T-cell (primary cell): ENCODE measurements around the gene PRKCA. TPM values are rescaled to one million over a fixed set of nuclear protein-coding genes. Genes with fewer than 3 reads are reported as not detected.

Experiments
- ATAC-seq, 4 experiments: fragments of 200-7000 bp in 3 of 4; fragments of 150-1000 bp in 1 of 4; cut with Tn5 transposase; replicated peaks in 1 of 4; 1 replicate in 3 of 4; 2 replicates in 1 of 4; pipeline ENCODE4 v1.10.0; 2021; ENCODE audit warnings: moderate library complexity in 3 of 4, mild to moderate bottlenecking in 2 of 4, moderate number of reproducible peaks in 1 of 4
- CTCF ChIA-PET, 2 donors: fragments of 300-600 bp; sonication (Branson Sonifier 250); formaldehyde crosslinking; loops; one replicate each; lab custom pipeline; 2022; ENCODE audit warnings: antibody characterized with exemption in 2 of 2; lab: Charles Lee
- POLR2A ChIA-PET, 2 donors: fragments of 300-600 bp; sonication (Branson Sonifier 250); formaldehyde crosslinking; loops; one replicate each; lab custom pipeline; 2022; ENCODE audit warnings: antibody characterized with exemption in 2 of 2; lab: Charles Lee
- DNase-seq, 35 experiments: peaks; one replicate each; pipeline versions ENCODE4 v3.0.0 to v3.0.0-alpha.2; 2013 to 2023
- H3K27ac ChIP-seq: one replicate; pipeline ENCODE4 v1.5.1; 2013; ENCODE audit warnings: low read length
- H3K27me3 ChIP-seq, 2 experiments: replicated peaks in 1 of 2; 1 replicate in 1 of 2; 2 replicates in 1 of 2; pipeline versions ENCODE4 v1.6.1 to v1.7.0; 2013; ENCODE audit warnings: low read length in 1 of 2, mixed read lengths in 1 of 2; ENCODE audit not compliant: control insufficient read depth in 2 of 2, insufficient read depth in 2 of 2; ENCODE audit errors: extremely low read depth in 1 of 2
- H3K36me3 ChIP-seq, 2 donors: 1 replicate in 1 of 2; 2 replicates in 1 of 2; pipeline versions ENCODE4 v1.6.1 to v1.7.0; 2013; ENCODE audit warnings: low read length in 1 of 2; ENCODE audit not compliant: control insufficient read depth in 2 of 2, insufficient read depth in 1 of 2; ENCODE audit errors: extremely low read depth in 1 of 2
- H3K4me1 ChIP-seq, 2 experiments: 1 replicate in 1 of 2; 2 replicates in 1 of 2; pipeline versions ENCODE4 v1.6.1 to v1.7.0; 2013; ENCODE audit warnings: low read length in 2 of 2, mixed read lengths in 1 of 2; ENCODE audit not compliant: insufficient read depth in 2 of 2, control insufficient read depth in 1 of 2; ENCODE audit errors: extremely low read depth in 1 of 2
- H3K4me3 ChIP-seq, 2 donors: 1 replicate in 1 of 2; 2 replicates in 1 of 2; pipeline versions ENCODE4 v1.5.1 to v1.7.0; 2013; ENCODE audit warnings: mild to moderate bottlenecking in 2 of 2, low read length in 1 of 2, moderate library complexity in 1 of 2; ENCODE audit not compliant: control insufficient read depth in 1 of 2; ENCODE audit errors: extremely low read depth in 1 of 2
- H3K9me3 ChIP-seq: 2 replicates; pipeline ENCODE4 v1.7.0; 2013
- H3K27ac Mint-ChIP-seq, 2 donors: one replicate each; pipeline ENCODE4 v1.8.0; 2020 to 2021; ENCODE audit warnings: mild to moderate bottlenecking in 2 of 2, mixed read lengths in 2 of 2
- H3K27me3 Mint-ChIP-seq, 2 donors: one replicate each; pipeline ENCODE4 v1.8.0; 2021 to 2022; ENCODE audit warnings: mixed read lengths in 2 of 2
- H3K36me3 Mint-ChIP-seq: one replicate; pipeline ENCODE4 v1.8.0; 2021; ENCODE audit warnings: mixed read lengths
- H3K4me1 Mint-ChIP-seq, 3 donors: one replicate each; pipeline ENCODE4 v1.8.0; 2020 to 2022; ENCODE audit warnings: mixed read lengths in 3 of 3, mild to moderate bottlenecking in 1 of 3
- H3K4me3 Mint-ChIP-seq, 3 donors: one replicate each; pipeline ENCODE4 v1.8.0; 2020 to 2022; ENCODE audit warnings: mild to moderate bottlenecking in 3 of 3, mixed read lengths in 3 of 3, moderate library complexity in 3 of 3
- H3K9me3 Mint-ChIP-seq, 3 donors: one replicate each; pipeline ENCODE4 v1.8.0; 2020 to 2022; ENCODE audit warnings: mixed read lengths in 3 of 3
- WGBS: methylation state at CpG from one replicate; pipeline ENCODE4 v1.1.5; 2013; ENCODE audit warnings: missing lambda C conversion rate; ENCODE audit not compliant: insufficient coverage; 5-methylcytosine and 5-hydroxymethylcytosine counted together
- total RNA-seq, 35 experiments: library from RNA in 6 of 35; stranded (reverse) in 6 of 35; fragments of 120-200 nt in 1 of 35; gene quantifications; one replicate each; pipeline versions ENCODE4 v1.2.1 to v1.2.4 and lab custom pipeline; 2013 to 2026

The PRKCA gene
- total RNA-seq, 5 donors from 2014 or later (not counting 1 experiment from before 2014, with no cell fraction given): 75.9 to 128 (median 82.0) TPM

DNA sequence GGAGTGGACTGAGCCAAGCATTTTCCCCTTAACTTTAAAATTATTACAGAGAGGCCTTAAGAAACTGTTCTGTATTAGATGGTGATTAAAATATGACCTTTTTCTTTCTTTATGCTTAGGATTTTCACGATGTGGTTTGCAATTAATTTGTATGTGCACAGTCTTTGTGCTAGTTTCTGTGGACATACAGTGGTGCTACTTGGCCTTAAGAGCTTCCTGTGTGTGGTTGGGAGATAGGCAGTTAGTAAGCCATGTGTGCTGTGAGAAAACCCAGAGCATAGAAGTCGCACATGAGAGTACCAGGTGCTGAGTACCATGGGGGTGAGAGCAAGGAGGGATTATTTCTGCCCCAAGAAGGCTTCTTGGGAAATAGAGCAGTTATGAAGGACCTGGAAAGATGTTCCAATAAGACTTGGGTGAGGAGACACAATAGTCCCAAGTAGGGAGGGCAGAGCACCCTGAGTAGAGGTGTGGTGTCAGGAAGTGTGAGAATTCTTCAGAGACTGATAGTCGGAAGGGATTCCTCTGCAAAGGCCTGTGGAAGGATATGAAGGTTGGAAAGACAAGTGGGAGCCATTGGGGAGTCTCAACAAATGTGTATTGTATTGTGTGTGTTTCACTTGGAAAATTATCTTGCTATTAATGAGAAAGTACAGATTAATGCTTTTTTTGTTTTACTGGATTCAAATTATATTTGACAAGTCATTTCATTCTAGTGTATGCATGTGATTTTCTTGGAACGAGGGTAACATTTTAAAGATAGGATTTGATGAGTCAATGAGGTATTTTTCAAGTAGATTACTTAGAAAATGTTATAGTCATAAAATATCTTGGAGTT is 239.9 kb downstream of the PRKCA start:
- Histone ChIP-seq H3K27me3 (no peaks in the 10 kb centered on the region), H3K36me3 (peaks cover 0 to 3% of the 10 kb centered on the region in 2 donors), H3K27ac (peak overlapping the region; percentile 7), H3K4me3 (no peak overlapping the region), H3K4me1 (peaks cover 10 to 33% of the 10 kb centered on the region in 2 experiments), H3K9me3 (no peaks in the 10 kb centered on the region)
- Mint-ChIP-seq H3K27me3 (no peaks in the 10 kb centered on the region), H3K27ac (peak overlapping the region; percentile 56 to 61), H3K4me1 (peaks cover 76 to 79% (median 77%) of the 10 kb centered on the region in 3 donors), H3K36me3 (peaks cover 5% of the 10 kb centered on the region), H3K4me3 (peak overlapping the region in 1 of 3 donors; percentile 17), H3K9me3 (peaks cover 2 to 8% (median 4%) of the 10 kb centered on the region in 3 donors)
- DNase-seq (peak in 1 of 35 experiments; percentile 34), ATAC-seq (peak; percentile 69 to 88 (median 79))
- POLR2A ChIA-PET: no interaction called here
- WGBS: 31% methylated on average over 2 of the region's 4 CpGs
- CTCF ChIA-PET: interaction anchor here in 1 of 2 donors (0.7 kb wide), 1 partner anchor 121 kb away, joined by 5 read pairs; no protein-coding TSS in a partner anchor

DNA sequence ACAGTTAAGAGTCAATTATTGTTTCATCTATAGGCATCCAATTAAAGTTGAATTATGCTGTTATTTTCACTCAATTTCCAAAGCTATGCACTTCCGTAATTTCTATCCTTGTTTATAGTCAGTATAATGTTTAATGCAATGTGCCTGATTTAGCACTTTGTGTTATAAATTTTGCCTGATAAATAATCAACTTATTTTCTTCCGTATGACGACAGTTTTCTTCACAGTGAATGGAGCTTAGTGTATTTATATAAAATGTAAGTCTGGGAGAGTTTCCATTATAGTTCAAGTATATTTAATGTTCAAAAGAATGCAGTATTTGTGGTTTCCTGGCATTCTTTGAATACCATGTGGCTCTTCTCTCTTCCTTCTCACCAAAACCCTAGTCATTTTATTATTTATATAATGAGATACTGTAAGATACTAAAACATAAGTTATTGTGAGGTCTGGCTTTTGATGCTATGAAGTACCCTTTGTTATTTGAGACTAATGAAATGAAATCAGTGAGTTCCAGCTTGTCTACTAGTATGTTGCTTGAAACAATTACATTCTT is 240.6 kb downstream of the PRKCA start:
- H3K36me3 Mint-ChIP-seq: peaks cover 5% of the 10 kb centered on the region
- no CpG with 5 or more reads among the region's 3 CpGs for WGBS
- Histone ChIP-seq H3K4me1 (peaks cover 12 to 37% of the 10 kb centered on the region in 2 experiments), H3K27ac (no peak overlapping the region), H3K27me3 (no peaks in the 10 kb centered on the region), H3K9me3 (no peaks in the 10 kb centered on the region), H3K4me3 (no peak overlapping the region), H3K36me3 (peaks cover 0 to 3% of the 10 kb centered on the region in 2 donors)
- H3K9me3 Mint-ChIP-seq: peaks cover 2 to 8% (median 4%) of the 10 kb centered on the region in 3 donors
- CTCF ChIA-PET: no interaction called here
- H3K27ac Mint-ChIP-seq: peak overlapping the region in 1 of 2 donors; percentile 74
- no peaks in the 10 kb centered on the region for H3K27me3 Mint-ChIP-seq
- peak overlapping the region in 1 of 3 donors; percentile 17 for H3K4me3 Mint-ChIP-seq
- H3K4me1 Mint-ChIP-seq: peaks cover 76 to 81% (median 78%) of the 10 kb centered on the region in 3 donors
- no peak for ATAC-seq
- DNase-seq: no peak
- POLR2A ChIA-PET: no interaction called here

DNA sequence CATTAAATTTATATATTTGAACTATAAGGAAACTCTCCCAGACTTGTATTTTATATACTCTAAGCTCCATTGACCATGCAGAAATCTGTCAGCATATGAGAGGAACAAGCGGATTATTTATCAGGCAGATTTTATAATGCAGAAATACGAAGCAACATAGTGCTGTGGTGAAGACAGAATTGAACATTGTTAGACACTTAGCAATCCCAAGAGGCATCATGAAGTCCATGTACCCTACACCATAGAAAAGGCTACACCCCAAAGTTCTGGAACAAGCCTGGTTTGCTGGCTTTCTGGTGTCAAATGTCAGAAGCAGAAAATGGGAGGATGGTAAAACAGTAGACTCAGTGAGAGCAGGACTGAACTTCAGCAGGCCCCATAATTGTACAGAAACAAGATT is 241.1 kb downstream of the PRKCA start:
- H3K9me3 Mint-ChIP-seq: peaks cover 2 to 8% (median 4%) of the 10 kb centered on the region in 3 donors
- H3K36me3 Mint-ChIP-seq: peaks cover 5% of the 10 kb centered on the region
- peak overlapping the region in 1 of 2 donors; percentile 74 for H3K27ac Mint-ChIP-seq
- Histone ChIP-seq H3K27me3 (no peaks in the 10 kb centered on the region), H3K9me3 (no peaks in the 10 kb centered on the region), H3K4me3 (no peak overlapping the region), H3K4me1 (peaks cover 16 to 42% of the 10 kb centered on the region in 2 experiments), H3K36me3 (peaks cover 0 to 3% of the 10 kb centered on the region in 2 donors), H3K27ac (no peak overlapping the region)
- CTCF ChIA-PET: no interaction called here
- no peak for ATAC-seq
- peaks cover 76 to 81% (median 78%) of the 10 kb centered on the region in 3 donors for H3K4me1 Mint-ChIP-seq
- DNase-seq: no peak
- H3K27me3 Mint-ChIP-seq: no peaks in the 10 kb centered on the region
- POLR2A ChIA-PET: no interaction called here
- no peak overlapping the region for H3K4me3 Mint-ChIP-seq
- no CpG with 5 or more reads among the region's 2 CpGs for WGBS

DNA sequence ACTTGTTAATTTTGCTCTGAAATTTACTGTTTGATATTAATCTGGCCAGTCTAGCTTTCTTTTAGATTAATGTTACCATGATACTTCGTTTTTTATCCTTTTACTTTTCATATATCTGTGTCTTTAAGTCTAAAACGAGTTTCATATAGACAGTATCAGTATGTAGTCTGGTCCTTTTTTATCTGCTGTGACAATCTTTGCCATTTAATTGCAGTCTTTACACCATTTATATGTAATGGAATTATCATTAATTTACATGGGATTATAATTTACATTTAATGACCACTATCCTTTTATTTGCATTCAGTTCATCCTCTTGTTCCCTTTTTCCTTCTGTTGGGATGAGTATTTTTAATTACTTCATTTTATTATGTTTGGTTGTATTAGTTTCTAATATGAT is 243.5 kb downstream of the PRKCA start:
- DNase-seq (no peak), ATAC-seq (no peak)
- H3K4me3 Mint-ChIP-seq: no peak overlapping the region
- Histone ChIP-seq H3K36me3 (peaks cover 0 to 3% of the 10 kb centered on the region in 2 donors), H3K4me1 (peaks cover 16 to 40% of the 10 kb centered on the region in 2 experiments), H3K27me3 (no peaks in the 10 kb centered on the region), H3K27ac (no peak overlapping the region), H3K4me3 (no peak overlapping the region), H3K9me3 (no peaks in the 10 kb centered on the region)
- H3K36me3 Mint-ChIP-seq: peaks cover 5% of the 10 kb centered on the region
- no CpG with 5 or more reads among the region's 2 CpGs for WGBS
- H3K9me3 Mint-ChIP-seq: peaks cover 2 to 8% (median 4%) of the 10 kb centered on the region in 3 donors
- POLR2A ChIA-PET: no interaction called here
- no peaks in the 10 kb centered on the region for H3K27me3 Mint-ChIP-seq
- CTCF ChIA-PET: no interaction called here
- H3K27ac Mint-ChIP-seq: no peak overlapping the region
- peaks cover 71 to 81% (median 78%) of the 10 kb centered on the region in 3 donors for H3K4me1 Mint-ChIP-seq

DNA sequence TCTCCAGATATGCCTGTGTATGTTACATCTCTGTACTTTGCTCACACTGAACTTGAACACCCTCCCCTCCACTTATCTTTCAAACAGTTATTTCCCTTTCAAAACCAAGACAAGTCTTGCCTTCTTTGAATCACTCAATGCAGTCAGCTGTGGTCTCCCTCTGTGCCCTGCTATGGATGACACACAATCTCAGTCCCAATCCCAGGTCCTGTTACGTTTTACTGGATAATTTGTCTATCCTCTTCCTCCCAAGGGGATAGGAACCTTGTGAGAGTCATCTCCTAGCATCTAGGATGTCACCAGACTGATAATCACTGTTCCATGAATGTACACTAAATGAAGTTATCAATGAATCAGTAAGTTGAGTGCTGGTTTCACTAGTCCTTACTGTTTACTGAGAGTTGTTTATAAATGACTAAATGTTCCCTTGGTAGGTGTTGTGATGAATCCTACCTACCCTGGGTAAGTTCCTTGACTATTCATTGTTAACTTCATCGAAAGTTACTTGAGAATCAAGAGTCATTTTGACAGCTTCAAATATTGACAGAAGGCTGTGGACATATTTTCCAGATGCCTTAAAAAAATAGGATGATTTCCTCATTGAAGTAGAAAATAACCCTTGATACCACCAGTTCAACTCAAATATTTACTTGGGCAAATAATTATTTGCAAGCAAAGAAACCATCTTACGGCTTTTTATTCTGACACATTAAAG is 244.9 kb downstream of the PRKCA start:
- H3K9me3 ChIP-seq: no peaks in the 10 kb centered on the region
- DNase-seq (no peak), ATAC-seq (no peak)
- H3K27me3 ChIP-seq: no peaks in the 10 kb centered on the region
- H3K4me3 ChIP-seq: no peak overlapping the region
- ChIA-PET POLR2A (no interaction called here), CTCF (no interaction called here)
- Mint-ChIP-seq H3K27me3 (no peaks in the 10 kb centered on the region), H3K36me3 (peaks cover 5% of the 10 kb centered on the region), H3K27ac (peak overlapping the region; percentile 60 to 82), H3K9me3 (peaks cover 2 to 8% (median 4%) of the 10 kb centered on the region in 3 donors), H3K4me1 (peaks cover 62 to 73% (median 64%) of the 10 kb centered on the region in 3 donors), H3K4me3 (peak overlapping the region in 1 of 3 donors; percentile 3)
- H3K4me1 ChIP-seq: peaks cover 13 to 26% of the 10 kb centered on the region in 2 experiments
- H3K27ac ChIP-seq: peak overlapping the region; percentile 65
- WGBS: 67% methylated on average over 1 of the region's 3 CpGs
- peaks cover 0 to 3% of the 10 kb centered on the region in 2 donors for H3K36me3 ChIP-seq

DNA sequence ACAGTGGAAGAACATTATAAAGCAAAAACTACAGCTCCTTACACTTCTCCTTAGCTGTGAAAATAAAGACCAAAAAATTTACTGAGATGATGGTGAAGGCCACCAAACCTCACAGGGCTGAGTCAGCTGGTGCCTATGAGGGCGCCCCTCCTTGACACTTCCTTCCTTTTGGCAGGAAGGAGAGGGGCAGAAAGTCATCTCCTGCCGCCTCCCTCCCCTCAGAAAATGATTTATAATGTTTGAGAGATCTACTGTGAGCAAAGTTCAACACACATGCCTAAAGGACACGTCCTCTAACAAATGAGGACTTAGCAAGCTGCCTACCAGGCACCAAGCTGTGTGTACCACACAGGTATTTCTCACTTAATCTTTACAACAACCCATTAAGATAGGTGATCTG is 245.7 kb downstream of the PRKCA start:
- Mint-ChIP-seq H3K27ac (peak overlapping the region; percentile 60 to 82), H3K4me1 (peaks cover 54 to 68% (median 56%) of the 10 kb centered on the region in 3 donors), H3K36me3 (peaks cover 6% of the 10 kb centered on the region), H3K9me3 (peaks cover 2 to 8% (median 4%) of the 10 kb centered on the region in 3 donors), H3K4me3 (peak overlapping the region in 1 of 3 donors; percentile 3), H3K27me3 (no peaks in the 10 kb centered on the region)
- POLR2A ChIA-PET: no interaction called here
- ATAC-seq (peak; percentile 66 to 90 (median 84)), DNase-seq (peak in 26 of 35 experiments; percentile 3 to 45 (median 17))
- Histone ChIP-seq H3K27me3 (no peaks in the 10 kb centered on the region), H3K36me3 (peaks cover 0 to 3% of the 10 kb centered on the region in 2 donors), H3K4me1 (peaks cover 9 to 24% of the 10 kb centered on the region in 2 experiments), H3K9me3 (no peaks in the 10 kb centered on the region), H3K27ac (peak overlapping the region; percentile 65), H3K4me3 (no peak overlapping the region)
- CTCF ChIA-PET: interaction anchor here in 1 of 2 donors (0.5 kb wide), 1 partner anchor 123 kb away, joined by 5 read pairs; no protein-coding TSS in a partner anchor
- no CpG with 5 or more reads among the region's 3 CpGs for WGBS
